HG03378 (cell line): ENCODE measurements around the gene NAGPA.

Experiments used
- ATAC-seq: cut with Tn5 transposase; IDR thresholded peaks from one replicate; pipeline ENCODE4 v1.9.1; 2021; ENCODE audit warnings: mild to moderate bottlenecking, moderate library complexity; ENCODE audit not compliant: unreplicated experiment

NAGPA gene

GRCh38 chr16:5004311-5004710 lies 29.4 kb downstream of the NAGPA start:
- ATAC-seq: no peak

- no peak for ATAC-seq
These were observed 29.9 kb downstream of the NAGPA start for GRCh38 chr16:5003828-5004227.

GRCh38 chr16:5003211-5003610 lies 30.5 kb downstream of the NAGPA start:
- no peak for ATAC-seq

GRCh38 chr16:5002699-5003143 lies 31.0 kb downstream of the NAGPA start:
- ATAC-seq: no peak

- no peak for ATAC-seq
These were observed 31.7 kb downstream of the NAGPA start for GRCh38 chr16:5001986-5002385.

- ATAC-seq: no peak
These were observed 32.2 kb downstream of the NAGPA start for GRCh38 chr16:5001571-5001970.

GRCh38 chr16:5000573-5001001 lies 33.1 kb downstream of the NAGPA start:
- ATAC-seq: no peak

GRCh38 chr16:4994719-4995434 lies 38.9 kb downstream of the NAGPA start:
- no peak for ATAC-seq

- no peak for ATAC-seq
These were observed 42.0 kb downstream of the NAGPA start for GRCh38 chr16:4991754-4992153.

GRCh38 chr16:4990415-4990814 lies 43.3 kb downstream of the NAGPA start:
- no peak for ATAC-seq

- no peak for ATAC-seq
These were observed 44.2 kb downstream of the NAGPA start for GRCh38 chr16:4989391-4990006.

GRCh38 chr16:4988647-4989046 lies 45.1 kb downstream of the NAGPA start:
- no peak for ATAC-seq

GRCh38 chr16:4987580-4988374 lies 46.0 kb downstream of the NAGPA start:
- ATAC-seq: no peak

GRCh38 chr16:4987250-4987579 lies 46.5 kb downstream of the NAGPA start:
- ATAC-seq: no peak

- ATAC-seq: no peak
These were observed 49.4 kb downstream of the NAGPA start for GRCh38 chr16:4984174-4984990.

- no peak for ATAC-seq
These were observed 51.5 kb downstream of the NAGPA start for GRCh38 chr16:4982056-4982867.

GRCh38 chr16:4981473-4981872 lies 52.3 kb downstream of the NAGPA start:
- ATAC-seq: no peak

- no peak for ATAC-seq
These were observed 53.0 kb downstream of the NAGPA start for GRCh38 chr16:4980691-4981090.

- no peak for ATAC-seq
These were observed 53.7 kb downstream of the NAGPA start for GRCh38 chr16:4979736-4980660.
